Measurements from ENCODE around the gene ARL2BP. TPM values are rescaled to one million over a fixed set of nuclear protein-coding genes. Genes with fewer than 3 reads are reported as not detected.
A peak's percentile ranks its signal among the peaks of the same experiment; 100 is the strongest.

Gene ARL2BP
- total RNA-seq, 2 experiments from 2014 or later: 26.6 to 31.2 TPM

GRCh38 chr16:57244463-57244766, 644 bp upstream of the ARL2BP start:
- CTCF ChIA-PET (ENCODE audit: unreplicated experiment): no interaction called here
- TF ChIP-seq CTCF (conservative IDR thresholded peaks at IDR 0.05; ENCODE audit: low read length) (no peak), EZH2phosphoT487 (IDR thresholded peaks at IDR 0.05; ENCODE audit: borderline replicate concordance, low read depth, low read length) (no peak)
- Histone ChIP-seq H3K9me2 (ENCODE audit: insufficient read depth, low read length) (no peaks in the 10 kb centered on the region), H3K4me1 (ENCODE audit: insufficient read depth, low read length, poor library complexity, severe bottlenecking) (peaks cover 31% of the 10 kb centered on the region), H3K79me2 (ENCODE audit: insufficient read depth, low read depth, low read length) (no peaks in the 10 kb centered on the region), H3K36me3 (ENCODE audit: insufficient read depth, low read length) (peaks cover 21% of the 10 kb centered on the region), H3K4me3 (ENCODE audit: low read depth, low read length, poor library complexity, severe bottlenecking) (peak overlapping the region; percentile 85), H3K4me2 (ENCODE audit: low read length) (peak overlapping the region; percentile 93), H3K27ac (ENCODE audit: low read depth, low read length, poor library complexity, severe bottlenecking) (peak overlapping the region; percentile 60), H2AFZ (ENCODE audit: low read length) (peak overlapping the region; percentile 89), H4K20me1 (ENCODE audit: insufficient read depth, low read length) (no peaks in the 10 kb centered on the region), H3K9me3 (ENCODE audit: low read length) (no peaks in the 10 kb centered on the region)
- DNase-seq (ENCODE audit: low spot score): no peak
- intact Hi-C loops (cut with micrococcal nuclease; ENCODE audit: unreplicated experiment): no loop called here
- POLR2A ChIA-PET: no interaction called here
- TSS peak; percentile 97 for BruUV-seq (replicated peaks)

GRCh38 chr16:57245472-57246113, 534 bp downstream of the ARL2BP start:
- POLR2A ChIA-PET: interaction anchor here (0.5 to 1.7 kb wide), 5 partner anchors 10 to 81 kb away, joined by 3 to 12 read pairs (median 3); no protein-coding TSS in a partner anchor
- no peaks in the 10 kb centered on the region for H3K9me2 ChIP-seq (ENCODE audit: insufficient read depth, low read length)
- peak overlapping the region; percentile 5 for H3K27ac ChIP-seq (ENCODE audit: low read depth, low read length, poor library complexity, severe bottlenecking)
- peaks cover 23% of the 10 kb centered on the region for H3K36me3 ChIP-seq (ENCODE audit: insufficient read depth, low read length)
- DNase-seq (ENCODE audit: low spot score): no peak
- intact Hi-C loops (cut with micrococcal nuclease; ENCODE audit: unreplicated experiment): loop anchor here (1.0 to 5.0 kb wide), 2 partner anchors 54 to 58 kb away; partner anchors contain the start of genes PSME3IP1 and RSPRY1
- H3K9me3 ChIP-seq (ENCODE audit: low read length): no peaks in the 10 kb centered on the region
- peak overlapping the region; percentile 93 for H3K4me2 ChIP-seq (ENCODE audit: low read length)
- H3K4me3 ChIP-seq (ENCODE audit: low read depth, low read length, poor library complexity, severe bottlenecking): peak overlapping the region; percentile 85
- no peak for TF ChIP-seq EZH2phosphoT487 (IDR thresholded peaks at IDR 0.05; ENCODE audit: borderline replicate concordance, low read depth, low read length)
- no peak for TF ChIP-seq CTCF (conservative IDR thresholded peaks at IDR 0.05; ENCODE audit: low read length)
- CTCF ChIA-PET (ENCODE audit: unreplicated experiment): interaction anchor here (0.8 to 1.0 kb wide), 2 partner anchors 52 to 55 kb away, joined by 3 to 4 read pairs; no protein-coding TSS in a partner anchor
- peaks cover 27% of the 10 kb centered on the region for H3K4me1 ChIP-seq (ENCODE audit: insufficient read depth, low read length, poor library complexity, severe bottlenecking)
- no TSS peak for BruUV-seq (replicated peaks)
- H3K79me2 ChIP-seq (ENCODE audit: insufficient read depth, low read depth, low read length): no peaks in the 10 kb centered on the region
- peak overlapping the region; percentile 89 for H2AFZ ChIP-seq (ENCODE audit: low read length)
- no peaks in the 10 kb centered on the region for H4K20me1 ChIP-seq (ENCODE audit: insufficient read depth, low read length)

- no peak for DNase-seq (ENCODE audit: low spot score)
- ChIA-PET CTCF (ENCODE audit: unreplicated experiment) (interaction anchor here (0.6 kb wide), 1 partner anchor 30 kb away, joined by 3 read pairs; no protein-coding TSS in a partner anchor), POLR2A (no interaction called here)
- TF ChIP-seq CTCF (conservative IDR thresholded peaks at IDR 0.05; ENCODE audit: low read length) (no peak), EZH2phosphoT487 (IDR thresholded peaks at IDR 0.05; ENCODE audit: borderline replicate concordance, low read depth, low read length) (no peak)
- no TSS peak for BruUV-seq (replicated peaks)
- Histone ChIP-seq H3K4me1 (ENCODE audit: insufficient read depth, low read length, poor library complexity, severe bottlenecking) (no peaks in the 10 kb centered on the region), H2AFZ (ENCODE audit: low read length) (no peak overlapping the region), H4K20me1 (ENCODE audit: insufficient read depth, low read length) (no peaks in the 10 kb centered on the region), H3K9me3 (ENCODE audit: low read length) (peaks cover 10% of the 10 kb centered on the region), H3K27ac (ENCODE audit: low read depth, low read length, poor library complexity, severe bottlenecking) (no peak overlapping the region), H3K4me3 (ENCODE audit: low read depth, low read length, poor library complexity, severe bottlenecking) (no peak overlapping the region), H3K4me2 (ENCODE audit: low read length) (no peak overlapping the region), H3K79me2 (ENCODE audit: insufficient read depth, low read depth, low read length) (no peaks in the 10 kb centered on the region), H3K9me2 (ENCODE audit: insufficient read depth, low read length) (no peaks in the 10 kb centered on the region), H3K36me3 (ENCODE audit: insufficient read depth, low read length) (peaks cover 56% of the 10 kb centered on the region)
- intact Hi-C loops (cut with micrococcal nuclease; ENCODE audit: unreplicated experiment): no loop called here
Observed at GRCh38 chr16:57251352-57251751, 6.3 kb downstream of the ARL2BP start.

All from OCI-LY7 (cell line).